ENCODE results near the gene FHDC1.

FHDC1 gene

DNA sequence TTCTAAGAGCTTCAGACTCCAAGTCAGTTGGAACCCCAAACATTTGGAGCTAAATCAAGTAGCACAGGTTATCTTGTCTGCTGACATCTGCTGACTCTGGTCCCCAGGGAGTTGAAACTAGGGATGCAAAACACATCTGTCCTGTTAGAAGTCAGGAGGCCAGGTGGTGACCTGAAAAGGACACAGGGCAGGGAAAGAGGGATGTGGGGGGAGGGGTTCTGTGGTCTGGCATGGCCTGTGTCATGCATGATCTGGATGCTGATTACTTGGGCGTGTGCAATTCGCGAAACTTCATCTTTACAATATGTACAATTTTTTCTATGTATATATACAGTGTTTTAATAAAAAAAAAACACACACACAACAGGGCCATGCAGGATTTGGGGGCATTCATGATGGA is 55.3 kb downstream of the FHDC1 start:
- no peaks in the 10 kb centered on the region for H3K9me3 Mint-ChIP-seq
- H3K27me3 Mint-ChIP-seq (ENCODE audit: low read depth) = no peaks in the 10 kb centered on the region
- H3K36me3 Mint-ChIP-seq (ENCODE audit: low read depth) = no peaks in the 10 kb centered on the region
- no peak overlapping the region for H3K4me3 Mint-ChIP-seq
- no peak overlapping the region for H3K27ac Mint-ChIP-seq
- H3K4me1 Mint-ChIP-seq (ENCODE audit: low read depth) = no peaks in the 10 kb centered on the region

DNA sequence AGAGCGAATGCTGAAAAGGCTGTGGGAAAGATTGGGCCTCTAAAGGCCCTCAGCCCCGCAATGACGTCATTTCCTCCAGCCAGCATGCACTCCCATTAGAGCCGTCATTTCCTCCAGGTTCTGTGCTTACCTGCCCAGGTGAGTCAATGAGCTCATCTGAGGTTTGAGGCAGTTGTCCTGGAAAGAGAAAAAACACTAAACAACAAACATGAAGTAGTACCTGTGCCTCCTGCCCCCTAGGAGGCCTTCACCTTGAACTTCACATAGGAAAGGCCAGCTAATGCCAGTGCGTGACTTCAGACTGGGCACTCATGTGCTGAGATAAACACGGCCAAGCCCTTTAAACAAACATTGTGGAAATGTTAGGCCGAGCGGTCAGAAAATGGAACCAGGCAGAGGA is 55.9 kb downstream of the FHDC1 start:
- Mint-ChIP-seq H3K27me3 (ENCODE audit: low read depth) (no peaks in the 10 kb centered on the region), H3K9me3 (no peaks in the 10 kb centered on the region), H3K36me3 (ENCODE audit: low read depth) (no peaks in the 10 kb centered on the region), H3K27ac (no peak overlapping the region), H3K4me1 (ENCODE audit: low read depth) (no peaks in the 10 kb centered on the region), H3K4me3 (no peak overlapping the region)

DNA sequence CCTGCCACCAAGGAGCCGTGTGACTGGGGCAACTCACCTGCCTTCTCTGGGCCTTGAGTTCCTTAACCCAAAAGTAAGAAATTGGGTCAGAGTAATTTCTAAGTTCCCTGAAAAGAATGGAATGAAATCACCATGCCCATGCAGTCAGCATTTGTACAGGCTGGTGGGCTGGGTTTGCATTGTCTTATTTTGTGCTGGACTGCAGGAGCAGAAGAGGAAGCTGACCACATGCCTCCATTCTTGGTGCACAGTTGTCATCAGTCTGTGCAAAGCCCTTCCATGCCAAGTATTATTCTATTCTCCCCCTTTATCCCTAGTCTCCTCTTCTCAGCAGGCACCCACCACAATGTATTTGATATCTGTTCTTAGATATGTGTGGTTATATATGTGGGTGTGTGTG is 56.3 kb downstream of the FHDC1 start:
- H3K27me3 Mint-ChIP-seq (ENCODE audit: low read depth) = no peaks in the 10 kb centered on the region
- no peaks in the 10 kb centered on the region for H3K9me3 Mint-ChIP-seq
- H3K27ac Mint-ChIP-seq = no peak overlapping the region
- no peaks in the 10 kb centered on the region for H3K4me1 Mint-ChIP-seq (ENCODE audit: low read depth)
- no peaks in the 10 kb centered on the region for H3K36me3 Mint-ChIP-seq (ENCODE audit: low read depth)
- H3K4me3 Mint-ChIP-seq = no peak overlapping the region

DNA sequence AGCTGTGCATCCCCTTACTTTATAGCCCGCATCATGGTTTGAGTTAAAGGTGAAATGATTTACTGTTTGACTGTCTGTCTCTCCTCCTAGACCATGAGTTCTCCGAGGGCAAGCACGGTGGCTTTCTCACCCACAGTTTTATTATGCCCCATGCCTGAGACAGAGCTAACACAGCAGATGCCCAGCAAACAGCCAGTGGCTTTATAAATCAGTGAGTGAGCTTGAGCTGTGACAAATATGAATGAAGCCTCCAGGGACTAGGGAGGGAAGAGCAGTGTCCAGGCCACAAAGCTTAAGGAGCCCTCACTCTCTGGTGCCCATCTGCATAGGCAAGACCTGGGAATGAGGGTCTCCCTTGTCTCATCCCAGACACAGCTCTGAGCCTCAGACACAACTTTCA is 57.9 kb downstream of the FHDC1 start:
- Mint-ChIP-seq H3K4me3 (no peak overlapping the region), H3K27ac (no peak overlapping the region), H3K36me3 (ENCODE audit: low read depth) (no peaks in the 10 kb centered on the region), H3K4me1 (ENCODE audit: low read depth) (no peaks in the 10 kb centered on the region), H3K27me3 (ENCODE audit: low read depth) (no peaks in the 10 kb centered on the region), H3K9me3 (no peaks in the 10 kb centered on the region)

DNA sequence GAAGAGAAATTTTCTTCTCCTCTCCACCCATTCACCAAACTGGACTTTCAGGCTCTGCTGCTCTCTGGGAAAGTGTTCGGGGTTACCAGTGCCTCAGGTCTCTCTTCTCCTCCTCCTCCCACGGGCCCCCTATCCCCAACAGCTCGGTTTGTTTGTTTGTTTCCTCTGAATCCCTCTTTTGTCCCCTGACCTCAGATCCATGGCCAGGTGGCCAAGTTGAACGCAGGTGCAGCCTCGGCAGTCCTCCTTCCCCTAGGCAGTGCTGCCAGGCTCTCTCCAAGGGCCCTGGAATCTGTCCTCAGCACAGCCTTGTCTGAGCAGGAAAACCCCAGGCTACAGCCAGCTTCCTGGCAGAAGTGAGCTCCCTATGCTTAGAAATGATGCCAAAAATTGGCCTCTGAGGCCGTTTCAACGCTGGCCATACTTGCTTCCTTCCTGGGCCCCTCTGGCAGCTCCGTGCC is 60.0 kb downstream of the FHDC1 start:
- no peak overlapping the region for H3K4me3 Mint-ChIP-seq
- peaks cover 4% of the 10 kb centered on the region for H3K27me3 Mint-ChIP-seq (ENCODE audit: low read depth)
- no peaks in the 10 kb centered on the region for H3K4me1 Mint-ChIP-seq (ENCODE audit: low read depth)
- no peaks in the 10 kb centered on the region for H3K9me3 Mint-ChIP-seq
- H3K27ac Mint-ChIP-seq = no peak overlapping the region
- H3K36me3 Mint-ChIP-seq (ENCODE audit: low read depth) = no peaks in the 10 kb centered on the region

DNA sequence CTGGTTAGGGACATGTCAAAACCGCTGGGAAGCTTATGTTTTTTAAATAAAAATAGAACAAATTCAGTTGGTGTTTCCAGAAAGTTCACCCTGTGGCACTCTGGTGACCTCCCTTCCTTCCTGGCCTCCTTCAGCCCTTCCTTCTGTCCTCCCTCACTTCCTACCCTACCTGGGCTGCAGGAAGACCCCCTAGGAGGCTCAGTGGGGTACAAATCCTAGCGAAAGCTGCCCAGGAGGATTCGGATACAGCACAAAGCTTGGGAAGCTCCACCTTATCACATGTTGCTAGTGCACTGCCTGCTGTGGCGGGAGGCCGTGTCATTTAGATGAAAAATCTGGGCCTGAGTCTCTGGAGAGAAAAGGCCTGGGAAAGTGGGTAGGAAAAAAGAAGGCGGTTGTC is 60.5 kb downstream of the FHDC1 start:
- Mint-ChIP-seq H3K36me3 (ENCODE audit: low read depth) (no peaks in the 10 kb centered on the region), H3K27me3 (ENCODE audit: low read depth) (peaks cover 6% of the 10 kb centered on the region), H3K9me3 (no peaks in the 10 kb centered on the region), H3K4me1 (ENCODE audit: low read depth) (no peaks in the 10 kb centered on the region), H3K4me3 (no peak overlapping the region), H3K27ac (no peak overlapping the region)

DNA sequence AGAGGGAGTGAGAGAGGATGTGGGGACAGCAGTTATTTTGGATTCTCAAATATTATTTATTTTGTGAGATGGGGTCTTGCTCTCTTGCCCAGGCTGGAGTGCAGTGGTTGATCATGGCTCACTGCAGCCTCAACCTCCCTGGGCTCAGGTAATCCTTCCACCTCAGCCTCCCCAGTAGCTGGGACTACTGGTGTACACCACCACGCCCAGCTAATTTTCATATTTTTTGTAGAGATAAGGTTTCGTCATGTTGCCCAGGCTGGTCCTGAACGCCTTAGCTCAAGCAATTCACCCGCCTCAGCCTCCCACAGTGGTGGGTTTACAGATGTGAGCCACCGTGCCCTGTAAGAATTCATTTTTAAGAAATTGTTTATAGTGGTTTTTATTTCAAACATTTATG is 61.2 kb downstream of the FHDC1 start:
- Mint-ChIP-seq H3K4me3 (no peak overlapping the region), H3K4me1 (ENCODE audit: low read depth) (peaks cover 1% of the 10 kb centered on the region), H3K9me3 (no peaks in the 10 kb centered on the region), H3K36me3 (ENCODE audit: low read depth) (no peaks in the 10 kb centered on the region), H3K27me3 (ENCODE audit: low read depth) (peaks cover 10% of the 10 kb centered on the region), H3K27ac (no peak overlapping the region)

DNA sequence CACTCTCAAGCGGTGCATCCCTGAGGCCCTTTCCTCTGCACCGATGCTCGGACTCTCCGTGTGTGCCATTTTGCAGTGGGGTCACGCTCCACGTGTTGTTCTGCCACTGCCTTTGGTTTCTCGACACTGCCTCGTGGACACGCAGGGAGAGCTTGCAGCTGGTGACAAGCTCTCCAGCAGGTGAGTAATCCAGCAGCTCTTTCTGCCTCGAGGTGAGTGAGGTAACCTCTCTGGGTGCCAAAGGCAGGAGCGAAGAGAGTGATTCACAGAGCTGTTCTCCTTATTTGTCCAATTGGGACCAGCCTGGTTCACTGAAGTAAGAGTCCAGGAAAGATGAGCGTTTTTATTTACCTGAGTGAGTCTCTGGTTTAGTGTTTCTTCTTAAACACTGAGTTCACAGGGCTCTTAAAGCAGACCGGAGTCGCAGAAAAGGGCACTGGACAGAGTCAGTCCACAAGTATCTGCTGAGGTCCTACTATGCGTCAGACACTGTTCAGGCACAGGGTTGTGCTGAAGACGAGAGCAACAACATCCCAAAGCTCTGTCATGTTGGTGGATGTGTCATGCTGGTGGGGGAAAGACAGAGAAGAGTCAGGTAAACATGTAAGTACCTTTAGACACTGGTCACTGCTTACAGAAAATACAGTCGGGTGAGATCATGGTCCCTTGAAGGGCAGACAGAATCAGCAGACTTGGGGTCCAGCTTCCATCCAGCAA is 61.8 kb downstream of the FHDC1 start:
- Mint-ChIP-seq H3K4me3 (no peak overlapping the region), H3K9me3 (no peaks in the 10 kb centered on the region), H3K27me3 (ENCODE audit: low read depth) (peaks cover 12% of the 10 kb centered on the region), H3K27ac (no peak overlapping the region), H3K36me3 (ENCODE audit: low read depth) (no peaks in the 10 kb centered on the region), H3K4me1 (ENCODE audit: low read depth) (peaks cover 1% of the 10 kb centered on the region)

DNA sequence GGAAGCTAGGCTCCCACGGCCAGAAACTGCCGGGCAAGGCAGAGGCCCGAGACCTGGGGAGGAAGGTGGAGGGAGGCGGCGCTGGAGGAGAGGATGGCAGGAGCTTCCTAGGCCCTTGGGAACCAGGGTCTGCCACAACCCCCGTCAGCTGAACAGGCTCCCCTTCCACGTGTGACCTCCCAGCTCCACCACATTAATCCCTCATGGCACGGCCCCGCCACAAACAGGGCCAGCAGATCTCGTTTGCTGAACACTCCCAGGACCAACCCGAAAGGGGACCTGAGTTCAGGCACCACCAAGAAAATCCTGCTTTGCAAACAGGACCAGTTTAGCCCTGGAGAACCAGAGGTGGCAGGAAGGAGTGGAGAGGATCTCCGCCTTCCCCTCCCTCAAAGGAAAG is 62.7 kb downstream of the FHDC1 start:
- H3K9me3 Mint-ChIP-seq = no peaks in the 10 kb centered on the region
- peaks cover 17% of the 10 kb centered on the region for H3K27me3 Mint-ChIP-seq (ENCODE audit: low read depth)
- H3K4me3 Mint-ChIP-seq = no peak overlapping the region
- H3K27ac Mint-ChIP-seq = no peak overlapping the region
- H3K36me3 Mint-ChIP-seq (ENCODE audit: low read depth) = no peaks in the 10 kb centered on the region
- H3K4me1 Mint-ChIP-seq (ENCODE audit: low read depth) = peaks cover 1% of the 10 kb centered on the region

DNA sequence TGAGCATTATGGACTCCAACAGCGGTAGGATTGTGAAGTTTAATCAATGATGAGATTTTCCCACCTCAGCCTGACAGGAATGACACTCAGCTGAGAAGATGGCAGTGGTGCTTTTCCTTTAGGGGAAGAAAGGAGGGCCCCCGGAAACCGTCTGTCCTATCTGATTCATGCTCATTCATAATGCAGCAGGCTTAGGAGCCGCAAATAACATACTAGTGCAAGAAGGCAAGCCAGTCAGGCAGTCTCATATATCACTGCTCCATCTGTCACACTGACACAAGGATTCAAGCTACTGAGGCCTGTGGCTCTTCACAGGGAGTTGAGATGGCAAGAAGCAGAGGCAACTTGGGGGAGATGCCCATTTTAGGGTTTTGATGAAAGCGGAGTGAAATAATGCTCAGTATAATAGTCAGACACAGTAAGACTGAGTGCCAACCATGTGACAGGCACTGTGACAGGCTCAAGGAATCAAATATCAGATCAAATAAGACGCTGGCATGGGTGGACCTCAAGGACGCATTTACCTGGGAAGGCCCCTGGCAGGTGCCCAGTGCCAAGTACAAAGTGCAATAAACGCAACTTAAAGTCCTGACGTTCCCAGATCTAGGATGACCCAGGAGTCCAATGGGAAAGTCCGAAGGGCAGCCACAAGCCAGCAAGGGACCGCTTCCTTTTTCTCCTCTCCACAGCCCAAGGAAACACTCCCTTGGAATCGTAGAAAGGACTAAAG is 63.4 kb downstream of the FHDC1 start:
- H3K27ac Mint-ChIP-seq = no peak overlapping the region
- peaks cover 1% of the 10 kb centered on the region for H3K4me1 Mint-ChIP-seq (ENCODE audit: low read depth)
- H3K27me3 Mint-ChIP-seq (ENCODE audit: low read depth) = peaks cover 18% of the 10 kb centered on the region
- H3K36me3 Mint-ChIP-seq (ENCODE audit: low read depth) = no peaks in the 10 kb centered on the region
- no peak overlapping the region for H3K4me3 Mint-ChIP-seq
- no peaks in the 10 kb centered on the region for H3K9me3 Mint-ChIP-seq

DNA sequence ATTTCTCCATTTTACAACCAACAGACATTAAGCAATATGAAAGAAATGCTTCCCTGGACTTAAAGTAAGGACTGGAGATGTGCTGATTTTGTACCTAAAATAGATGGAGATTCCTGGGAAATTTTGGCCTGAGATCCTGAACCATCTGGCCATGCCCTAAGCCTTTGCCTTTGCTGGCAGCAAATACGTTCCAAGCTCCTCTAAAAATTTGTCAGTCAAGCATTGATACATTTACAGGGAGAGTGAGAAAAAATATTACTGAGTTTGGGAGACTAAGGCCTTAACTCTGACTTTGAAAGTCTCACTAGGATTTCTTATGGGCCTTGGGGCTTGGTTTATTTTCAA is 63.9 kb downstream of the FHDC1 start:
- Mint-ChIP-seq H3K27ac (no peak overlapping the region), H3K4me1 (ENCODE audit: low read depth) (peaks cover 1% of the 10 kb centered on the region), H3K27me3 (ENCODE audit: low read depth) (peaks cover 18% of the 10 kb centered on the region), H3K9me3 (no peaks in the 10 kb centered on the region), H3K4me3 (no peak overlapping the region), H3K36me3 (ENCODE audit: low read depth) (no peaks in the 10 kb centered on the region)

DNA sequence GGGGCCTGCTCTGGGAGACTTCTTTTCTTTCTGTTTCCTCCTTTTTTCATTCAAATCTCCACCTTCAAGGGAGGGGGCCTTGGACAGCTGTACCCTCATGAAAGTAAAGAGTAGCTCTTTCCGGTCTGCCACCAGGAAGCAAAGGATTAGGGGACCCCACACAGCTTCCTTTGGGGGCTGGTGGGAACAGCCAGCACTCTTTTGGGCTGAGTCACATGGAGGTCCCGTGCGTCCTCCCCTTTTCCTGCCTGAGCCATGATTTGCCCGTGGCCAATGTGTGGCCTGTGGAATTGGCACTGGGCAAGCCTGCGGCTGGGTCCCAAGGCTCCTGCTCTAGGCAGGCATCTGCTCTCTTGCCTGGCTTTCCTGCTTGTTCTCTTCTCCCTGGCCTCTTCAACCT is 65.5 kb downstream of the FHDC1 start:
- Mint-ChIP-seq H3K27ac (no peak overlapping the region), H3K4me1 (ENCODE audit: low read depth) (peaks cover 1% of the 10 kb centered on the region), H3K9me3 (no peaks in the 10 kb centered on the region), H3K4me3 (no peak overlapping the region), H3K36me3 (ENCODE audit: low read depth) (no peaks in the 10 kb centered on the region), H3K27me3 (ENCODE audit: low read depth) (peaks cover 18% of the 10 kb centered on the region)

DNA sequence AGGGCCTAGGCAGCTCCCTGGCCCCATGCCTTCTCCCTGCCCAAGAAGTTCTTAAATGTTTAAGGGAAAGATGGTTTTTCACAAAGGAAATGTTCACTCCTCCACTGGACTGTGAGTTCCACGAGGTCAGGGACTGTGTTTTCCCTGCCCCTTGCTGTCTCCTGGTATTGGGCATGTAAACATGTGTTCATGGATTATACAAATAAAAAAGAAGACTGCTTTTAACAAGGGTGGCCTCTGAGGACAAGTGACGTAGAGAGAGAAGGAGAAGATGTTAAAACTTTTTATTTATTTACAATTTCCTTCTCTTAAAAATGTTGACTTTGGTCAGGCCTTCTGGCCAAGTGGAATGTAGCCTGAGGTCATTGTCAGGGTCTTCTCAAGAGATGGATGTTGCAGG is 66.0 kb downstream of the FHDC1 start:
- Mint-ChIP-seq H3K36me3 (ENCODE audit: low read depth) (no peaks in the 10 kb centered on the region), H3K9me3 (no peaks in the 10 kb centered on the region), H3K27me3 (ENCODE audit: low read depth) (peaks cover 18% of the 10 kb centered on the region), H3K27ac (no peak overlapping the region), H3K4me1 (ENCODE audit: low read depth) (peaks cover 1% of the 10 kb centered on the region), H3K4me3 (no peak overlapping the region)

DNA sequence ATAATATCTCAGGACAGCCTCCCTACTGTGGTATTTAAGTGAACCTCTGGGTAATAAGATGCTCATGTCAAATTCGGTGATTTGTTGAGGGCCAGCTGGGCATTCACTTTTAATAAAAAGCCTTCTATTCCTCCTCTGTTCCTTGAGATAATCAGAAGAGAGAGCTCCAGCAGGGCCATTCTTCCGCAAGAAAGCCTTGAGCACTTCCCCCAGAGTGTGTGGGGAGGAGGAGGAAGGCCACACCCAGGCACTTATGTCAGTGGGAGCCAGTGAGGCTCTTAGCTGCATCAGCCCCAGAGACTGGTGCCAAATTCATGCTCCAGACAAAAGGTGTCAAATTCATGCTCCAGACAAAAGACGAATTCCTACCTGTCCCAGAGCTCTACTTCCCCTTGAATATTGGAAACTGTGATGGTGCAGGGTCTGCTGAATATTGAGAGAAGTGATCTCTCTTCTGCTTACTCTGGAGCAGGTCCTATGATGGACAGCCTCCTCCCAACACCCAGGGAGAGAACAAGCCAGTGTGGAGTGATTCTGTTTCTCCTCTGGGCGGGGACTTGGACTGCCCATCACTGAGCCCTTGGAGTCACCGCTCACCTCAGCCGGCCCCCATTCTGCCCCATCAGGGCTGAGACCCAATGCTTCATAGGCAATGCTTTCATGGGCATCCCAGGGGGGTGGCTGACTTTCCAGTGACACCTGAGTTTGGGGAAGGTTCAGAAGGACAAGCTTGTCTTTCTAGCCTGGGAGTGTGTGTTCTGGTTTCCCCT is 68.1 kb downstream of the FHDC1 start:
- H3K27me3 Mint-ChIP-seq (ENCODE audit: low read depth) = peaks cover 17% of the 10 kb centered on the region
- H3K36me3 Mint-ChIP-seq (ENCODE audit: low read depth) = no peaks in the 10 kb centered on the region
- no peak overlapping the region for H3K4me3 Mint-ChIP-seq

DNA sequence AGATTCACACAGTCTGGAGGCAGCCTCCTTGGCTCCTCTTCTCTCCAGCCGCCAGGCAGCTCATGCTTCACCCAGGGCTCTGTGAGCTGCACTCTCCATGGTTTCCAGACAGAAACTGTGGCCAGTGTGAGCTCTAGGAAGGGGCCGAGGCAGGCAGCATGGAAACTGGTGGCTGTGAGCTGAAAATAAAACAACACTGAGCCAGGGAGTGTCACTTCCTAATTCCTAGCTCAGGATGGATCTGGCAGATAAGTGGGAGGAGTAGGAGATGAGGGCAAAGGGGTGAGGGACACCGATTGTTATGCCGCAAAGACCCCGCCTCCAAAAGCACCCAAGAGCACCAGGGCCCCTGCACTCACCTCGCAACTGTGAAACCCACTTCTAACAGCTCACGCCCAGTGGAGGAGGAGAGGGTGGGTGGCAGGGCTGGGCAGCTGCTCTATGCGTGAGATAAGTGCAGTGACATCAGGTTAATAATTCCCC is 69.8 kb downstream of the FHDC1 start:
- Mint-ChIP-seq H3K4me3 (no peak overlapping the region), H3K9me3 (no peaks in the 10 kb centered on the region), H3K27ac (no peak overlapping the region), H3K27me3 (ENCODE audit: low read depth) (peaks cover 14% of the 10 kb centered on the region), H3K36me3 (ENCODE audit: low read depth) (no peaks in the 10 kb centered on the region), H3K4me1 (ENCODE audit: low read depth) (peaks cover 1% of the 10 kb centered on the region)

More for the DNA sequence above, 68.1 kb downstream of the FHDC1 start:
- no peaks in the 10 kb centered on the region for H3K9me3 Mint-ChIP-seq
- H3K4me1 Mint-ChIP-seq (ENCODE audit: low read depth) = peaks cover 1% of the 10 kb centered on the region
- no peak overlapping the region for H3K27ac Mint-ChIP-seq
